HepG2 (cell line): ENCODE data around the gene CARMIL3. TPM values are rescaled to one million over a fixed set of nuclear protein-coding genes. Genes with fewer than 3 reads are reported as not detected.

Experiments
- BCLAF1 ChIP-seq: fragments of 450-650 bp; IDR thresholded peaks from 2 replicates; pipeline ENCODE4 v1.6.1; 2017; ENCODE audit warnings: mild to moderate bottlenecking
- DMTF1 ChIP-seq: sonication (generic); formaldehyde crosslinking; IDR thresholded peaks from 2 replicates; pipeline ENCODE4 v1.4.0; 2020; ENCODE audit warnings: mild to moderate bottlenecking, missing genetic modification reagents
- ELK4 ChIP-seq: sonication (generic); formaldehyde crosslinking; IDR thresholded peaks from 2 replicates; pipeline ENCODE4 v1.9.0; 2021; ENCODE audit warnings: missing genetic modification reagents, borderline replicate concordance
- GATAD1 ChIP-seq: IDR thresholded peaks from 2 replicates; pipeline ENCODE4 v1.6.1; 2016; ENCODE audit warnings: missing genetic modification reagents, missing compliant biosample characterization
- HMGA1 ChIP-seq: sonication (generic); formaldehyde crosslinking; conservative IDR thresholded peaks from 2 replicates; pipeline ENCODE4 v1.4.0; 2020; ENCODE audit warnings: missing genetic modification reagents
- KMT2B ChIP-seq: IDR thresholded peaks from 2 replicates; pipeline ENCODE4 v1.6.1; 2016; ENCODE audit warnings: missing genetic modification reagents, missing compliant biosample characterization
- MNT ChIP-seq: fragments of 450-650 bp; IDR thresholded peaks from 2 replicates; pipeline ENCODE4 v1.6.1; 2016
- NFYB ChIP-seq: sonication (generic); formaldehyde crosslinking; IDR thresholded peaks from 2 replicates; pipeline ENCODE4 v1.4.0; 2020; ENCODE audit warnings: missing genetic modification reagents
- PHF20 ChIP-seq: sonication (generic); formaldehyde crosslinking; IDR thresholded peaks from 2 replicates; pipeline ENCODE4 v1.5.0; 2020; ENCODE audit warnings: mild to moderate bottlenecking, missing genetic modification reagents
- POLR2A ChIP-seq, 2 experiments: IDR thresholded peaks; 2 replicates each; pipeline ENCODE4 v1.6.1; 2011; ENCODE audit warnings: low read depth in 2 of 2, low read length in 2 of 2, mild to moderate bottlenecking in 1 of 2, moderate library complexity in 1 of 2; ENCODE audit not compliant: insufficient read depth in 1 of 2
- POLR2G ChIP-seq: fragments of 200-400 bp; formaldehyde crosslinking; IDR thresholded peaks from 2 replicates; pipeline ENCODE4 v1.6.1; 2018; ENCODE audit warnings: mild to moderate bottlenecking, low read depth, low read length, moderate library complexity
- PREB ChIP-seq: sonication (generic); formaldehyde crosslinking; IDR thresholded peaks from 2 replicates; pipeline ENCODE4 v1.4.0; 2020; ENCODE audit warnings: missing genetic modification reagents
- RAD21 ChIP-seq: fragments of 450-650 bp; formaldehyde crosslinking; IDR thresholded peaks from 2 replicates; pipeline ENCODE4 v1.5.0; 2020; ENCODE audit warnings: mild to moderate bottlenecking
- SETDB1 ChIP-seq: sonication (generic); formaldehyde crosslinking; IDR thresholded peaks from 2 replicates; pipeline ENCODE4 v1.5.1; 2020; ENCODE audit warnings: missing genetic modification reagents, mild to moderate bottlenecking, borderline replicate concordance
- ZBTB2 ChIP-seq: sonication (generic); formaldehyde crosslinking; IDR thresholded peaks from 2 replicates; pipeline ENCODE4 v1.8.0; 2022; ENCODE audit warnings: low read depth, missing genetic modification reagents
- ZNF564 ChIP-seq: sonication (generic); formaldehyde crosslinking; IDR thresholded peaks from 2 replicates; pipeline ENCODE4 v1.8.1; 2023; ENCODE audit warnings: mild to moderate bottlenecking, missing genetic modification reagents
- ZNF761 ChIP-seq: sonication (generic); formaldehyde crosslinking; conservative IDR thresholded peaks from 2 replicates; pipeline ENCODE4 v1.4.0; 2020; ENCODE audit warnings: mild to moderate bottlenecking, missing genetic modification reagents
- ZNF878 ChIP-seq: sonication (generic); formaldehyde crosslinking; IDR thresholded peaks from 2 replicates; pipeline ENCODE4 v1.8.1; 2023; ENCODE audit warnings: mild to moderate bottlenecking, missing genetic modification reagents, moderate library complexity
- ZNF891 ChIP-seq: sonication (generic); formaldehyde crosslinking; IDR thresholded peaks from 2 replicates; pipeline ENCODE4 v1.5.0; 2020; ENCODE audit warnings: mild to moderate bottlenecking, missing genetic modification reagents
- polyA plus RNA-seq, 8 experiments: library from polyadenylated mRNA; depleted of rRNA in 3 of 8; stranded (reverse) in 7 of 8; unstranded in 1 of 8; fragments of >200 nt; fragmentation: Illumina TruSeq in 4 of 8; extraction: Trizol in 4 of 8; gene quantifications; 2 replicates each; pipeline versions ENCODE4 v1.2.1 to v1.2.3, GENCODE V29; 2011 to 2016; ENCODE audit warnings: low read depth in 4 of 8, missing spikeins in 1 of 8, mixed read lengths in 1 of 8; ENCODE audit not compliant: insufficient read depth in 1 of 8
- total RNA-seq, 5 experiments: library from RNA; depleted of rRNA; stranded (reverse); fragments of >200 nt; fragmentation: Illumina TruSeq; extraction: Trizol; gene quantifications; 2 replicates each; pipeline ENCODE4 v1.2.3, GENCODE V29; 2016; ENCODE audit warnings: low read depth in 1 of 5

The CARMIL3 gene
- total and polyA plus RNA-seq, 2 of the 13 experiments (the other 11 are each of a cell fraction or from before 2014, with no cell fraction given), result 0.27 to 0.55 TPM

GRCh38 chr14:24114532-24115421, 63.0 kb downstream of the CARMIL3 start, which contains the start of the genes DCAF11 and NRL (continued):
- TF ChIP-seq RAD21 (CRISPR knock-in tag) (peak; percentile 78), SETDB1 (CRISPR knock-in tag) (no peak), POLR2A (IDR thresholded peaks at IDR 0.05; ENCODE audit: insufficient read depth in 1 of 2, low read depth in 2 of 2, low read length in 2 of 2) (peak in 1 of 2 experiments; percentile 97; a peak in 2 of 4 replicates), PREB (CRISPR knock-in tag) (no peak), ZNF761 (CRISPR knock-in tag) (no peak; the same call in 1 of the 2 replicates), BCLAF1 (no peak), POLR2G (peak; percentile 53), MNT (peak; percentile 99), DMTF1 (CRISPR knock-in tag) (peak; percentile 51; the same call in 1 of the 2 replicates), ZBTB2 (CRISPR knock-in tag) (no peak), HMGA1 (CRISPR knock-in tag) (no peak), GATAD1 (CRISPR knock-in tag) (peak; percentile 91), ZNF878 (no peak), PHF20 (CRISPR knock-in tag) (no peak), NFYB (CRISPR knock-in tag) (peak; percentile 93), ZNF564 (CRISPR knock-in tag) (no peak), KMT2B (CRISPR knock-in tag) (peak; percentile 96), ZNF891 (peak; percentile 71; the same call in 1 of the 2 replicates), ELK4 (CRISPR knock-in tag) (no peak; the same call in 1 of the 2 replicates)
